CD4-positive, alpha-beta T cell treated with Interleukin-12 subunit alpha and Interleukin-12 subunit beta, for 1 hour (primary cell): ENCODE results near the gene NDUFS1.
"Not testable (repeated sequence)": the region's sequence is repeated elsewhere in the genome, so short reads cannot be mapped to it uniquely, and the experiment has no call there.

ENCODE experiments used
- DNase-seq: peaks from one replicate; pipeline ENCODE4 v3.0.0-alpha.2; 2020

NDUFS1 gene

DNA sequence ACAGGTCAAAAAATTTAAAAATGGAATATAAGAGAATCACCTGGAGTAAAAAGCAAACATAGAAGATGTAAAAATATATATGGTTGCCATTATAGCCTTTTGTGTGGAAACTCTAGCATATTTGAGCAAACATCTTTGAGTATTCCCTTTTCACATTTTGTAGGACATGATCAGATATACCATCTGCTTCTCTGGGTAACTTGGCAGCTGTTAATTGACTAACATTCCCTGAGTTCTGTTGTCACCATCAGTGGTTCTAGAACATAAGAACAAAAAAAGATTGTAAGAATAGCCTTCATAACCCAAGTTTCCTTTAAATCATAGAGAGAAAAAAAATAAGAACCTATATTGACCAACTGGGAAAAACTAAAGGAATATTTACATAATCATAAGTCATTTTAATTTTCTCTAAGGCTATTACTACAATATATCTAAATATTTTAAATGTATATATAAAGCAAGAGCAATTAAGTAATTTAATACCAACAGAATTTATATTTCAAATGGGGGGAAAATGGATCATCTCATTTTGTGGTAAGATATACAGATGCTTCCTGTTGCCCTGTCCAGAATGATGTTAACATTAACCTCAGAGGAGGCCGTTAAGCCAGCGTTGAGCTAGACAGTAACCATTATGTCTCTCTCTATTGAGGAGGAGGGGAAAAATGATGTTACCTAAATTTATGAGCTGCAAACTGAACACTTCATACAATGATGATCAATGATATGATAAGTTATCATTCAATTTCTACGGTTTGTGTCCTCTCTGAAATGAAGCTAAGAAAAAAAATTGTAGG, 63.5 kb downstream of the NDUFS1 start:
- DNase-seq: no peak

DNA sequence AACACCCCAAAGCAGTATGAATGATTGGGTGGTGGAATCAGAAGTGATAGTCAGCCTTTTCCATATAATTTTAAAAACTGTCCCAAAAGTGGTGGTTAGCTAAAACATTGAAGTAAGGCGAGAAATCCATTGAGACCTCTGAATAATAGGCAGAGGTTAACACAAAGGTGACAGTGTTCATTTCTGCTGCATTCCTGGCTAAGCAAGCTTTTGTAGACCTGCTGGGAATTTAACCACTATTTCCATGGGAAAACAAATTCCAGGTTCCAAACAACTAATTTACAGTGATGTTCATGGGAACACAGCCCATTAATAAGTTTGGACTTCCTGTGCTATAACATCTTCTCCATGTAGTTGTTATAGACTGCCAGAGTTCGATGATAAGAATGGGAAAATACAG, 66.9 kb downstream of the NDUFS1 start:
- DNase-seq: no peak

DNA sequence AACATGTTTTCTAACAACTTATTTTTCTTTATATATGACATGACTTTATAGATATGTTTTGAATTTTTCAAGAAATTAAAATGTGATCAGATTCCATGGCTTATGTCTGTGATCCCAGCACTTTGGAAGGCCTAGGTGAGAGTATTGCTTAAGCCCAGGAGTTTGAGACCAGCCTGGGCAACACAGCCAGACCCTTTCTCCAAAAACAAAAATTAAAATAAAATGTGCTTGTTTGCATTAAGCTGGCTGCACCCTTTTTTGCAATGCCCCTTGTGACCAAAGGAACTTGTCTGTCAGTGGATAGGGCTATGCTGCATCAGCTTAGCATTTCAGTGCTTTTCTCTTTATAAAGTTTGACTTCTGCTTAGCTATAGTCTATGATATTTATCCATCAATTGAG, 71.0 kb downstream of the NDUFS1 start:
- DNase-seq: no peak

GRCh38 chr2:206086716-206087350, 72.4 kb downstream of the NDUFS1 start:
- no peak for DNase-seq

- DNase-seq: peak; percentile 87
These were observed 73.3 kb downstream of the NDUFS1 start, which contains the start of gene INO80D for GRCh38 chr2:206085742-206086445. TSS of gene INO80D (minus strand) at chr2:206086174. CDS start at chr2:206063016, 23,158 bp downstream.

GRCh38 chr2:206084870-206085741, 74.1 kb downstream of the NDUFS1 start:
- DNase-seq: peak; percentile 56

DNA sequence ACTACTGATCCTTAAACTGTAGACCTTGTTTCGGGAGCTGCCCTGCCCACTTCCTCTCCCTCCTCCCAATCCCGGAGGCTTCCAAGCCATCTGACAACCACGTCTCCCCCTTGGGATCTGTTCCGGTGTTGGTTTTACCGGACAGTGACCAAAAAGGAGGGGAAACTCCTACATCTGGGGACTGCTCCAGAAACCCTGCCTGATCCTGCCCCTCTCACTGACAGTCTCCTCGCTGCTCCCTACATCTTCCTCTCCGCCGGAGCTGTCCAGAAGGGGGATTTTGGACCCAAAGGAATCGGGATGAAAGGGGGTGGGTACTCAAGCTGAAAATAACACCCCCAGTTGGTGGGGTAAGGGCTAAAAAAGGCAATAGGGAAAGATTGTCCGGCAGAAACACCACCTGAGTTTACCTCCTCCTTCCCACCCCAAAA, 74.8 kb downstream of the NDUFS1 start:
- peak; percentile 28 for DNase-seq

GRCh38 chr2:206083602-206084438, 75.4 kb downstream of the NDUFS1 start:
- peak; percentile 33 for DNase-seq

DNA sequence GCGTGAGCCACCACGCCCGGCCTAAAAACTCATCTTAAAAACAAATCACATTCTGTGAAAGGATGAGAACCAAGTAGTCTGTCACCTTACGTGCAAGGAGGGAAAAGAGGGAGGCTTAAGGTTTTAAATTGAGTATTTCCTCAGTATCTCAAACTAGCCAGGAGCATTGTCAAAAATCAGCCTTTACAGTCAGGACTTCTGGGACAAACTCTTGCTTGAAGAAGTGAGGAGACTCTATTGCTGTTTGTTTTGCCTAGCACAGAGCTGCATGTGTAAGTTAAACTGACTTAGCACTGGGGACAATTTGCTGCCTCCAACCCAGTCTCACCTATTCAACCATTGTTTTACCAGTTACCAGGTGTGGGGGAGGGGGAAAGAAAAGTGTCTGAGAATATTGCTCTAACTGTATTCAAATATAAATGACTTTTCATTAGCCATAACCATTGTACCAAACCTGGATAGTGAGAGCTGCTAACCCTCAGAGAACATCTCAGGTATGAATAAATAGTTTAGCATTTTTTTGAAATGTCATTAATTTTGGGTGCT, 76.9 kb downstream of the NDUFS1 start:
- DNase-seq: no peak

- no peak for DNase-seq
These were observed 78.3 kb downstream of the NDUFS1 start for GRCh38 chr2:206080927-206081326.

GRCh38 chr2:206079699-206080465, 79.4 kb downstream of the NDUFS1 start:
- no peak for DNase-seq

- DNase-seq: not testable (repeated sequence)
These were observed 81.4 kb downstream of the NDUFS1 start for GRCh38 chr2:206077879-206078278.

- no peak for DNase-seq
These were observed 84.1 kb downstream of the NDUFS1 start for GRCh38 chr2:206075113-206075512.

GRCh38 chr2:206071807-206072206, 87.4 kb downstream of the NDUFS1 start:
- DNase-seq: no peak

DNA sequence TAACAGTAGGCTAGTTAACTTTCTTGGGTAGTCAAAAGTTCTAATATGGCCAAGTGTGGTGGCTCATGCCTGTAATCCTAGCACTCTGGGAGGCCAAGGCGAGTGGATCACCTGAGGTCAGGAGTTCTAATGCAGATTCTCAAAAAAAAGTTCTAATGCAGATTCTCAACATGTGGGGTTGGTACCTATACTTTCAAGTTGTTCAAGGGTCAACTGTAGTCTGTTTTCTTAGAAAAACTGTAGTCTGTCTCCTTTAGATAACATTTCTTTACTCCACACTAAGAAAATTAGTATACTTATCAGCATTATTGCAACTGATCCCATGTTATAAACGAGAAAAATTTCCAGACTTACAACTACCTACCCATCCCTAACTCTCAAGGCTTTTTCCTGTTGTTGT, 89.8 kb downstream of the NDUFS1 start:
- no peak for DNase-seq

DNA sequence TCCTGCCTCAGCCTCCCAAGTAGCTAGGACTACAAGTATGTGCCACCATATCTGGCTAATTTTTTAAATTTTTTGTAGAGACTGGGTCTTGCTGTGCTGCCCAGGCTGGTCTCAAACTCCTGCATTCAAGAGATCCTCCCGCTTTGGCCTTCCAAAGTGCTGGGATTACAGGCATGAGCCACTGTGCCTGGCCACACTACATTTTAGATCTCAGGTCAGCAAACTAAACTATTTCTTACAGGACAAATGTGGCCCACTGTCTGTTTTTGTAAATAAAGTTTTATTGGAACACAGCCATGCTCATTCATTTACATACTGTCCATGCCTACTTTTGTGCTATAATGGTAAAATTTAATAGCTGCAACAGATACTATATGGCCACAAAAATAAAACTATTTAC, 91.0 kb downstream of the NDUFS1 start:
- DNase-seq: no peak
